Urinary bladder (tissue), 4 donors: ENCODE measurements around the gene GNB1L. TPM values are rescaled to one million over a fixed set of nuclear protein-coding genes. Genes with fewer than 3 reads are reported as not detected.

Source experiments
- DNase-seq: peaks from one replicate; pipeline ENCODE4 v3.0.0-alpha.2; 2015; ENCODE audit errors: extremely low spot score
- H3K27ac ChIP-seq: one replicate; pipeline ENCODE4 v1.5.1; 2013; ENCODE audit warnings: low read depth, mild to moderate bottlenecking, moderate library complexity
- H3K36me3 ChIP-seq: one replicate; pipeline ENCODE4 v1.6.1; 2013; ENCODE audit warnings: mild to moderate bottlenecking, moderate library complexity; ENCODE audit not compliant: insufficient read depth
- H3K4me1 ChIP-seq: one replicate; pipeline ENCODE4 v1.6.1; 2013; ENCODE audit warnings: mild to moderate bottlenecking, moderate library complexity; ENCODE audit not compliant: insufficient read depth
- H3K4me3 ChIP-seq: one replicate; pipeline ENCODE4 v1.5.1; 2013; ENCODE audit warnings: low read depth, low read length
- WGBS: extraction: QIAGEN DNeasy Blood & Tissue Kit; methylation state at CpG from one replicate; pipeline ENCODE4 v1.1.7; 2013; 5-methylcytosine and 5-hydroxymethylcytosine counted together
- polyA plus RNA-seq: library from polyadenylated mRNA; stranded (reverse); fragments of 200-250 nt; gene quantifications from one replicate; pipeline ENCODE4 v1.2.3, GENCODE V29; 2013
- total RNA-seq: library from RNA; depleted of rRNA; stranded (reverse); fragments of >200 nt; gene quantifications from one replicate; pipeline ENCODE4 v1.2.3, GENCODE V29; 2014
- donor health status: healthy with polysubstance abuse.
- donor health status: healthy.

The GNB1L gene
- total and polyA plus RNA-seq, 2 donors = 3.4 to 8.5 TPM

DNA sequence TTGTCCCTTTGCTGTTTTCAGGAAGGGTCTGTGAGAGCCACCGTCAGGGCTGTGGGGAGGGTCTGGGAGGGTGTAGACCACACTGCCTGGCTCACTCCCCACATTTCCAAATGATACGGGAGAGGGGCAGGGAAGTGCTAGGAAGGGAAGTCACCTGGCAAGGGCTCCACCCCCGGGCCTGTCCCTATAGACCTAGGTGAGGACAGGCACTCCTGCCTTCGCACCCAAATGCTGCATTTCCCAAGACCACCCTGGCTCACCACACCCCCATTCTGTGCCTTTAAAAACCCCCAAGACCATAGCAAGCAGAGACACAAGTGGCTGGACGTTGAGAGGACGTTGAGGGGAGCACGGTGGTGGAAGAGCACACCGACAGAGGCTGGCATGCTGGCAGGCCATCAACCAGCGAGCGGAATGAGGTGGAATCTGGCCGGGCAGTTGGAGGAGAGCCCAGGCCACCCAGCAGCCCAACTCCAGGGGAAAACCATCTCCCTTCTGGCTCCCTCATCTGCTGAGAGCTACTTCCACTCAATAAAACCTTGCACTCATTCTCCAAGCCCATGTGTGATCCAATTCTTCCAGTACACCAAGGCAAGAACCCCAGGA, 45.7 kb downstream of the GNB1L start:
- no peak for DNase-seq
- WGBS = 82% methylated on average over 11 of the region's 11 CpGs
- Histone ChIP-seq H3K4me1 (no peaks in the 10 kb centered on the region), H3K36me3 (no peaks in the 10 kb centered on the region), H3K4me3 (no peak overlapping the region), H3K27ac (no peak overlapping the region)

DNA sequence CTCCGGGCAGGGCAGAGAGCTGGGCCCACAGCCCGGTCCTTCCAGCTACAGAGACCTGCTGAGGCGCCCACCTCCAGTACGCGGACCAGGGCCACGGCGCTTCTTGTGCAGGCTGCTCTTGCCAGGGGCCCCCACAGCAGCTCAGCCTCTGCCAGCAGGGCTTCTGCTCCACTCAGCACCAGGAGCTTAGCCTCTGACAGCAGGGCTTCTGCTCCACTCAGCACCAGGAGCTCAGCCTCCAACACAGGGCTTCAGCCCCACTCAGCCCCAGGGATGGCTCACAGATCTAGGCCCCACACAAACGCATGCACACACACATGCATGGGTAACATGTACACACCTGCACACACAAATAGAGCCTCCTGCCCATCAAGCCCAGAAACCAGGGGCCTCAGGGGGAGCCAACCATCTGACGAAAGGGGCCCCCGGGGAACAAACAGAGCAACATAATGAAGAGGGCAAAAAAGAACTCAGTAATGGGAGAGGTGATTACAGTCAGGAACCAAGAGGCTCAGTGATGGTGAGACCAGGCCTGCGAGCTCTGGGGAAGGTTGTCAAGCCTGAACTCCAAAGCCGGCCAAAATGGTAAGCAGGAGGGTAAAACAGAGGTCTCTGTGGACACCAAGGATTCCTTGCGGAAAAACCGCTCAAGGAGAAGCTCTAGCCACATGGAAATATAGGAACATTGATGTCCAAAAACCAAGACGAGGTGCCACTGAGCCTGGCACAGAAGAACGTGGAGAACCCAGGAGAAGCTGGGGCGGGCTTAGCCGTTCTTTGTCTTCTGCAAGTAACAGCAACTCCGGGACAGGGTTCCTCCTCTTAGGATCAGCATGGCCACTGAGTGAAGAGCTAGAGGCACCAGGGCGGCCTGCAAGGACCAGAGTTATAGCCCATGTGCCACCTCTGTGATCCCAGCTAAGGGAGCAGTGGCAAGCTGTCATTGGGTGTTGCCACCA, 46.5 kb downstream of the GNB1L start:
- DNase-seq = no peak
- Histone ChIP-seq H3K27ac (no peak overlapping the region), H3K36me3 (no peaks in the 10 kb centered on the region), H3K4me1 (no peaks in the 10 kb centered on the region), H3K4me3 (no peak overlapping the region)
- 95% methylated on average over 20 of the region's 20 CpGs for WGBS

DNA sequence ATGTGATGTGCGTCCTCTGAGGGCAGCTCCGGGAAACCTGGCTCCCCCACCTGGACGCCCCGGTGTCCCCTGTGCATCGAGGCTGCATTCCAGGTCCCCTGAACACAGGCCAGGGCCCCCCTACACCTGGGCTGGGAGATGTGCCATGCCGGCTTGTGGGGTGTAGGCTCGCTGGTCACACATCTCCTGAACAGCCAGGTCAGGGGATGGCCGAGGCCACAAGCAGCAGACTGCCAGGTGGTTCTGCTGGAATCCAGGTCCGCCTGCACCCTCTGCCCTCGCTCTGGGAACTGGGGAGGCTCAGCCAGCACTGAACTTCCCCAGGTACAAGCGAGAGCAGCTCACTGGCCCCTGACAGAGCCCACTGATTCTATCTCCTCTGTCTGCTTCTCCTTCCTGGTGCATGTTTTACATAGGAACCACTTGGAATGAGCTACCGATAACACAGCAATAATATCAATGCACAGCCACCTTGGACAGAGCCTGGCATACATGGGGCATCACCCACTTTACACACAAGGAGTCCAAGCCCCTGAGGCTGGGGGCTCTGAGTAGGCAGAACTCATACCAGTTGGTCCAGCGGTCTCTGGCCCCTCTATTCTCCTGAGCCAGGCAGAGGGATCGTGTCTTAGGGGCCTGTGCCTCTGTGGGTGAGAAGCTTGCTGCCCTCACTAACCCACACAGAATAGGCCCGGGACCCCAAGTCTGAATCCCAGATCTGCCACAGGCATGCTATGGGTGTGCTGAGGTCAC, 47.3 kb downstream of the GNB1L start:
- Histone ChIP-seq H3K4me1 (no peaks in the 10 kb centered on the region), H3K36me3 (no peaks in the 10 kb centered on the region), H3K27ac (no peak overlapping the region), H3K4me3 (no peak overlapping the region)
- no peak for DNase-seq
- 91% methylated on average over 15 of the region's 15 CpGs for WGBS

DNA sequence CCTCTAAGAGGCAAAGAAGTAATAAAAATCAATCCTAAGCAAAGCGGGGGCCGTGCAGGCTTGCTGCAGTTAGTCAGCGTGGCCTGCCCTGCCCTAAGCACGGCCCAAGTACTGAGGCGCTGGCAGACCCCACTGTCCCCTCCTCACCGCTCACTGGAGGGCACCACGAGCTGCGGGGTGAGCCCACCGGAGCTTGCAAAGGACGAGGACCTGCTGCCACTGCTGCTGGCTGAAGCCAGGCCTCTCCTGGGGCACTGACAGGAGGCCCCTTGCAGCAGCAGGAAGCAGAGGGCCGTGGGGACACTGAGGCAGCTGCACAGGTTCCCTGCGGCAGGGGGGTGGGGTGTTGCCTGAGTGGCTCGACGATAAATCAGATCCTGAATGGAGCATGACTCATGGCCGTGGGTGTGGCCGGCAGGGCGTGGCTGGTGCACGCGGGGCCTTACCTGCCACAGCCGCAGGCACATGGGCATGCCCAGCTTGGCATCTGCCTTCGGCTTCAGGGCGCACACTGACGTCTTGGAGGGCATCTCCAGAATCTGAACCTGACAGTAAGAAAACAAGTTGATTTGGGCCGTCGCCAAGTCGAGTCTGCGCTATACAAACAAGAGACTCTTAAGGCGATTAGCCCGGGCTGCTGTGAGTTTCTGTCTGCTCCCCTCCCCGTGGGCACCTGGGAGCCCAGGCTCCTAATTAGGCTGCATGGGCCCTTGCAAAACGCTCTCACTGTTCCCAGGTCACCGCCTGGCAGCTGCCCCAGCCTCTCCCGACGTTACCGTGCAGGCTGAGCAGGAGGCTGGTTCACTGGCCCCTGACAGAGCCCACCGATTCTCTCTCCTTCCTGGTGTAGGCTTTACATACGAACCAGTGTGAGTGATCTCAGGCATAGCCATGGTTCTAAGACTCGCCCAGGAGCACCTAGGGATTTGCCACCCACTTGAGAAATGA, 48.2 kb downstream of the GNB1L start:
- 65% methylated on average over 38 of the region's 38 CpGs for WGBS
- Histone ChIP-seq H3K27ac (no peak overlapping the region), H3K4me3 (no peak overlapping the region), H3K36me3 (no peaks in the 10 kb centered on the region), H3K4me1 (no peaks in the 10 kb centered on the region)
- DNase-seq = peak; percentile 62

DNA sequence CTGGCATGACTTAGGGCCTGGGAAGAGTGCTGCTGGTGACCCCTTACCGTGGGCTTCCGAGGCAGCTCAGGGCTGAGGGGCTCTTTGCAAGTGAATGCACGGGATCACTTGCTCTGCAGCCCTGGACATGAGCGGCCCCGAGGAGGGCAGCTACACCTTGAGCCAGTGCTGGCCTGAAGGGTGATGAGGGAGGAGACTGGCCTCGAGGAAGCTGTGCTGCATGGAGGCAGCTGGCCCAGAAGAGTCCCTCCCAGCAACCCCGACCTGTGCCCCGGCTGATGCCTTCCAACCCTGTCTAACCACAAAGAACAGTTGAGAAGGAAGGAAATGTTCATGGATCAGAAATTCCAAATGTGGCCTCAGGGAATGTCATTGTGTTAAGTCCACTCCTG, 48.9 kb downstream of the GNB1L start:
- DNase-seq = no peak
- WGBS = 88% methylated on average over 8 of the region's 8 CpGs
- Histone ChIP-seq H3K4me1 (no peaks in the 10 kb centered on the region), H3K27ac (no peak overlapping the region), H3K36me3 (no peaks in the 10 kb centered on the region), H3K4me3 (no peak overlapping the region)

DNA sequence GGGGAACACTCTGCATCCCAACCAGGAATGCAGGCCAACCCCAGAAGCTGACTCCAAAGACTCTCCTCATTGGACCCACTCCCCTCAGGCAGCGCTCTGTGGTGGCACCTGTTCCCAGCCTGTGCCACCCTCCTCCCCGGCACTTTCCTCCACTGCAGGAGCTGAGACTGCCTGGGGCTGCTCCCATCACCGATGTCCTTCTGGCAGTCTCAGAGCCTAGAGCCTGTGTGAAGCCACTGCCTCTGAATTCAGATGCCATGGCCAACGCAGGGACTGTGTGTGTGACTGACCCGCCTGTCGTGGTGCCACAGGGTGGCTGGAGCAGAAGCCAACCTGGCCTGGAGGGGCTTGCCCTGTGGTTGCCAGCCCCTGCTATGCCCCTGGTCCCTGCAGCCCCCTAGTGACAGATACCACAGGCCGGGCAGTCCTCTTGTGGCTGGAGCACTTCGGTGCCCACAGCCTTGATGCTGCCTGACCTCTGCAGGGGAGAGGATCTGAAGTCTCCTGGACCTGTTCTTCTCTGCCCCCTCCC, 50.9 kb downstream of the GNB1L start:
- no peak for DNase-seq
- H3K36me3 ChIP-seq = no peaks in the 10 kb centered on the region
- 95% methylated on average over 8 of the region's 8 CpGs for WGBS
- H3K27ac ChIP-seq = no peak overlapping the region
- no peak overlapping the region for H3K4me3 ChIP-seq
- H3K4me1 ChIP-seq = no peaks in the 10 kb centered on the region

DNA sequence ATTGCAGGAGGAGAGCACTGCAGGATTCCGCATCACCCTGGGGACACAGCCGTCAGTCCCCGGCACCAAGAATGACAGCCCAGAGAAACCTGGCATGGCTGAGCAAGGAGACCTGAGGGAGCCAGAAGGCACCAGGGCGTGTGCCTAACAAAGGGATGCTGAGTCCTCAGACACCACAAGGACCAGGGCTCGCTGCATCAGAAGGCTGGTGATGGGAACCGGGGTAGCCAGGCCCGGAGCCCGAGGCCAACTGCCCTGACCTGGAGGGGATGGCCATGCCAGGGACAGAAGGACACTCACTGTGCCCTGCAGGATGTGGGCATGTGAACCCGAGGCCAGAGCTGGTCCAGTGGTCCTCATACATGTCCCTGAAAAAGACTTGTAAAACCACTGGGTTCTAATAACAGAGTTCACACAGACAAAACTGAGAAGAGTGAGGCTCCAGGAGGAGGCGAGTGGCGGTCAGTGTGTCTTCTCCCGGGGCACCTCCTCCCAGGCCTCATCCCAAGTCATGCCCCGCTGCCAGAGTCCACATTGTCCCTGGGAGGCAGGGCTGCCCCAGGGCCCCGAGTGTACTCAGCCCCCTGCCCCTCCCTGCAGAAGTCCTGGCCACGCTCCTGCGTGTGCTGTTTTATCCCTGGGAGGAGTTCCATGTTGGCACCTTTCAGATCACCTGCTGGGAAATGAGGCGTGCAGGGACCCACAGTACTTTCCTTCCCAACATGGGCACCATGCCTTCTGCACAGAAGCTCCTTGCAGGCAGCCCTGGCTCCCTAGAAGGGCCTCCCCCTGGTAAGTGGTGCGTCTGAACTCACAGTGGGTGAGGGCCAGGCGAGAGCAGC, 51.6 kb downstream of the GNB1L start:
- no peak for DNase-seq
- WGBS = 92% methylated on average over 19 of the region's 19 CpGs
- Histone ChIP-seq H3K27ac (no peak overlapping the region), H3K4me3 (no peak overlapping the region), H3K36me3 (no peaks in the 10 kb centered on the region), H3K4me1 (no peaks in the 10 kb centered on the region)

DNA sequence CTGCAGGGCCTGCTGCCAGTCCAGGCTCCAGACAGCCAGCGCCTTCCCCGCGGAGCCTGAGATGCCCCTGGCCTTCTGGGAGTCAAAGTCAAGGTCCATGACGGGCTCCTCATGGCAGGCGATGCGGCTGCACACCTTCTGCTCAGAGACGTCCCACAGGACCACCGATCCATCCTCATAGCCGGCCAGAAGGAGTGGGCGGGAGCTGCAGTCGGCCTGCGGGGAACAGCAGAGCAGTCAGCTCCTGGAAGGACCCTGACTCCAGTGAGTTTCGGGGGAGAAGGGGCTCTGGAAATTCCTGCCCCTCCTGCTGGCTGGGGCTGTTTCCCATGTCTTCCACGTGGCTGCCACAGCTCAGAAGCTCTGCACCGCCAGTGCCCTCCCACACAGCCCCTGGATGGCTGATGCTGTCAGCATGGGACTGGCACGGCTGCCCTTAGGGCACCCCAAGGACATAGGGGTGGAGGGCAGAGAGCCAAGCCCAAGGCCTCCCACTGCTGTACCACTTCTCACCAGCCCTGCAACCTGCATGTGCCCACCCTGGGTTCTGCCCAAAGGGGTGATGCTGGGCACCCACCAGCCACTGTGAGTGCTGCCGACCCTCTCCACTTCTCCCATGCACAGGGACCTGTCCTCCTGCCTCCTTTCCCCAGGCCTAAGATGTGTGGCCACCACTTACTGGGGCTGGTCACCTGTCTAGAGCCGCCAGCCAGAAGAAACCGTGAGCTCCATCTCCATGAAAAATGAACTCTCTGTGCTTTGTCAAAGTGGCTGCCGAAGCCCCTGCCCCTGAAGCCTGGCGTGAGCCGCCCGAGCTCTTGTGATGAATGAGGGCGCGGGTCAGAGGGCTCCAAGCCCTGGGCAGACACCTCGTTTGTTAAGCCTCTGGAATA, 52.4 kb downstream of the GNB1L start:
- Histone ChIP-seq H3K36me3 (no peaks in the 10 kb centered on the region), H3K4me3 (no peak overlapping the region), H3K27ac (no peak overlapping the region), H3K4me1 (no peaks in the 10 kb centered on the region)
- no peak for DNase-seq
- WGBS = 91% methylated on average over 26 of the region's 26 CpGs

DNA sequence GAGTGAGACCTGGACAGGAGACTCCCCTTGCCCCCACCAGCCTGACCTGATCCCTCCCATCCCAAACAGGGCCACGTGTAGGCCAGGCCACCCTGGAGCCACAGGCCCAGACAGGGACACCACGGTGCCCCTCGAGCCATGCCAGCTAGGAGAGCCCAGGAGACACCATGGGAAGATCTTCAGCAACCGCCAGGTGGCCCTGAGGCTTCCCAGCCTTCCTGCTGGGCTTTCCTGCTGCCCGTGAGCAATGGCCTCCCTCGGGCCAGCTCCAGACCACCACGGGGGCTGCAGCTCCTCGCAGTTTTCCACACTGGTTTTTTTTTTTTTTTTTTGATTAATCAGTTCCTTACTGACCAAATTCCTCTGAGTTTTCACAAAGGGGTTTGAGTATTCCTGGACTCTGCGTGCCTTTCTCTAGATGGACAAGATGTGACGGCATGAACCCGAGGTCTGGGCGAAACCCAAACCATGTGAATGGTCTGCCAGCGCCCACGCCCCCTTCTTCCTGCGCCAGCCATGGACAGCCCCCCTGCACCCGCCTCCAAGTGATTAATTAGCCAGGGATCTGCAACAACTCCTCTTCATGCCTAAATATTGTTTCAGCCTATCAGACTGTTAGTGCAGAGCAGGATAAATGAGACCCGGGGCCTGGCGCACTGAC, 53.2 kb downstream of the GNB1L start:
- DNase-seq = no peak
- no peaks in the 10 kb centered on the region for H3K36me3 ChIP-seq
- 86% methylated on average over 18 of the region's 18 CpGs for WGBS
- H3K27ac ChIP-seq = no peak overlapping the region
- H3K4me1 ChIP-seq = no peaks in the 10 kb centered on the region
- H3K4me3 ChIP-seq = no peak overlapping the region

DNA sequence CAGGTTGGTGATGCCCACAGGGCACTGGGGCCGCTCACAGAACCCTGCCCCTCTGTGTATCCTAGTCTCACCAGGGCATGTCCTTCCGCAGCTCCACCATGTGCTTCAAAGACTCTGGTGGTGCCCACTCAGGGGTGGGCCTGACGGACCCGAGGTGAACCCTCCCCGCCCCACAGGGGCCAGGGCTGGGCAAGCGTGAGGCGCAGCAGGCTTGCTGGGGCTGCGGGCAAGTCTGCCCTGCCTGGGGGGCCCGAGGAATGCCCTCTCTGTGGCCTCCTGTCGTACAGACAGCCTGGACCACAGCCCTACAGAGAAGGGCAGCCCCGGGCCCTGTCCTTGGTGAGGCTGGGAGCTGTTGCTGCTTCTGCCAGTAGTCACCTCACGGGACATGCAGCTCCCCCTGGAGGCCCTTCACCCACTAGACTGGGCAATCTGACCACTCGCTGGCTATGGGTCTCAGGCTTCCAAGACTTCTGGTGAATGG, 53.9 kb downstream of the GNB1L start:
- Histone ChIP-seq H3K36me3 (no peaks in the 10 kb centered on the region), H3K4me1 (no peaks in the 10 kb centered on the region), H3K4me3 (no peak overlapping the region), H3K27ac (no peak overlapping the region)
- no peak for DNase-seq
- 91% methylated on average over 13 of the region's 13 CpGs for WGBS

DNA sequence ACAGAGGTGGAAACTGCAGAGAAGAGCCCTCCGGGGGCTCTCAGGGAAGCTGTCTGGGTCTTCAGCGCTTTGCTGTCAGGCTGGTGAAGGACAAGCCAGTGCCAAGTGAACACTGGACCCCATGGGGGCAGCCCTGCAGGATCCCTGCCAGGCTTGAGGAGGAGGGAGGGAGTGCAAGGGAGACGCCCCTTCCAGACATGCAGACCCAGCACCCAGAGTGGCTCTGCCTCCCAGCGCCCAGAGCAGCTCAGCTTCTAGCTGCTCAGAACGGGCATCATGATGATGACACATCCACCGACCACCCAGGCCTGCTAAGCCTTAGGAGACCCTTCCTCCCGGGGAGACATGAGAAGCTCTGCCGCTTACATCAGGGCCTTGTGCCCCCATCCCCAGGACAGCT, 54.4 kb downstream of the GNB1L start:
- DNase-seq = no peak
- WGBS = 90% methylated on average over 8 of the region's 8 CpGs
- Histone ChIP-seq H3K36me3 (no peaks in the 10 kb centered on the region), H3K4me3 (no peak overlapping the region), H3K27ac (no peak overlapping the region), H3K4me1 (no peaks in the 10 kb centered on the region)
